ENCODE results near the gene SEMA3C.

DNA sequence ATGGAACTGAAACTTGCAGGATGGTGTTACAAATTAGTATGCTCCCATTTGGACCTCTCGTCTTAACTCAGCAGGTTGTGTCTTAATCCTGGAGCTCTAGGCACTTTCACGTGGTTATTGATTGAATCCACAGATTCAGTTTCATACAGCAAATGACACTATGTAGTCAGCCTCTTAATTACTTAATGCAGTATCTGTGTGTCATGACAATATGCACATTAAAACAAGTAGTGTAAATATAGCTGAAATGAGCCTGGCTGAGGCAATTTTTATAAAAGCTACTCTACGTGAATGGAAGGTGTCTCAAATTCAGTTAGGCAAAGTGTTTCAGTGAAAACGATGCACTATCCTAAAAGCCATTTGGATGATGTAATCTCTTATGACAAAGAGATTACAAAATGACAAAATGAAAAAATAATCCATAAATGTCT is 193.7 kb downstream of the SEMA3C start:
- TF ChIP-seq CTCF (IDR thresholded peaks at IDR 0.05) (no peak), REST (IDR thresholded peaks at IDR 0.05; ENCODE audit: insufficient read depth in 1 of 2, low read depth in 2 of 2, low read length in 1 of 2) (no peak), POLR2AphosphoS5 (IDR thresholded peaks at IDR 0.05; ENCODE audit: low read depth, low read length) (no peak), TCF7L2 (IDR thresholded peaks at IDR 0.05; ENCODE audit: low read depth, low read length) (no peak), SIN3A (IDR thresholded peaks at IDR 0.05; ENCODE audit: borderline replicate concordance, insufficient read depth, low read depth, low read length) (no peak)

All from Panc1 (cell line).